GM18502 (cell line): ENCODE results near the gene APOL1.
"Not testable (repeated sequence)": the region's sequence is repeated elsewhere in the genome, so short reads cannot be mapped to it uniquely, and the experiment has no call there.

Source experiments
- ATAC-seq: cut with Tn5 transposase; IDR thresholded peaks from one replicate; pipeline ENCODE4 v1.9.1; 2021; ENCODE audit warnings: mild to moderate bottlenecking; ENCODE audit not compliant: unreplicated experiment, poor library complexity

The APOL1 gene

DNA sequence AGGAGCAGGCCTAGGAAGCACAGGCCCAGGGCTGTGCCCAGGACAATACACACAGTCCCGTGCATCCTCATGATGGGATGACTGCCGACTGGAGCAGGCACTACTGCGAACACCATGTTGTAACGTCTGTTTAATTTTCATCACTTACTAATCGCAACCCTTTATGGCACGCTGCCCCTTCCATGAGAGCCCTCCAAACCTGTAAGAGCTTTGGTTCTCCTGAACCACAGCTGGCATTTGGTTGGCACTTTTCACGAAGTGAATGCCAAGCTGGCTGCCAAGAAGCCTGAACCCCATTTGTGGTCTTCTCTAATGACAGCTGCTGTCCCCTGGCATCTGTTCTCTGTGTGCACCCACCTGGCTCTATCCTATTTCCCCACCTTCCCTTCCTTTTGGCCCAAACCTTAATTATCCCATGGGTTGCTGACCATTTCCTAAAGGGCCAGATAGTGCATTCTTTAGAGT lies 36.5 kb downstream of the APOL1 start:
- ATAC-seq: no peak

GRCh38 chr22:36289948-36290371 lies 37.0 kb downstream of the APOL1 start:
- not testable (repeated sequence) for ATAC-seq

DNA sequence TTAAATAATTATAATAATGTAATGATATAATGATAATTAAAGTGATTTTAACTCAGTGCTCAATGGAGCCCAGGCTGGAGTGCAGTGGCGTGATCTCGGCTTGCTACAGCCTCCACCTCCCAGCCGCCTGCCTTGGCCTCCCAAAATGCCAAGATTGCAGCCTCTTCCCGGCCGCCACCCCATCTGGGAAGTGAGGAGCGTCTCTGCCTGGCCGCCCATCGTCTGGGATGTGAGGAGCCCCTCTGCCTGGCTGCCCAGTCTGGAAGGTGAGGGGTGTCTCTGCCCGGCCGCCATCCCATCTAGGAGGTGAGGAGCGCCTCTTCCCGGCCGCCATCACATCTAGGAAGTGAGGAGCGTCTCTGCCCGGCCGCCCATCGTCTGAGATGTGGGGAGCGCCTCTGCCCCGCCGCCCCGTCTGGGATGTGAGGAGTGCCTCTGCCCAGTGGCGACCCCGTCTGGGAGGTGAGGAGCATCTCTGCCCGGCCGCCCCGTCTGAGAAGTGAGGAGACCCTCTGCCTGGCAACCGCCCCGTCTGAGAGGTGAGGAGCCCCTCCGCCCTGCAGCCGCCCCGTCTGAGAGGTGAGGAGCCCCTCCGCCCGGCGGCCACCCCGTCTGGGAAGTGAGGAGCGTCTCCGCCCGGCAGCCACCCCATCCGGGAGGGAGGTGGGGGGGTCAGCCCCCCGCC lies 37.6 kb downstream of the APOL1 start:
- ATAC-seq: not testable (repeated sequence)

DNA sequence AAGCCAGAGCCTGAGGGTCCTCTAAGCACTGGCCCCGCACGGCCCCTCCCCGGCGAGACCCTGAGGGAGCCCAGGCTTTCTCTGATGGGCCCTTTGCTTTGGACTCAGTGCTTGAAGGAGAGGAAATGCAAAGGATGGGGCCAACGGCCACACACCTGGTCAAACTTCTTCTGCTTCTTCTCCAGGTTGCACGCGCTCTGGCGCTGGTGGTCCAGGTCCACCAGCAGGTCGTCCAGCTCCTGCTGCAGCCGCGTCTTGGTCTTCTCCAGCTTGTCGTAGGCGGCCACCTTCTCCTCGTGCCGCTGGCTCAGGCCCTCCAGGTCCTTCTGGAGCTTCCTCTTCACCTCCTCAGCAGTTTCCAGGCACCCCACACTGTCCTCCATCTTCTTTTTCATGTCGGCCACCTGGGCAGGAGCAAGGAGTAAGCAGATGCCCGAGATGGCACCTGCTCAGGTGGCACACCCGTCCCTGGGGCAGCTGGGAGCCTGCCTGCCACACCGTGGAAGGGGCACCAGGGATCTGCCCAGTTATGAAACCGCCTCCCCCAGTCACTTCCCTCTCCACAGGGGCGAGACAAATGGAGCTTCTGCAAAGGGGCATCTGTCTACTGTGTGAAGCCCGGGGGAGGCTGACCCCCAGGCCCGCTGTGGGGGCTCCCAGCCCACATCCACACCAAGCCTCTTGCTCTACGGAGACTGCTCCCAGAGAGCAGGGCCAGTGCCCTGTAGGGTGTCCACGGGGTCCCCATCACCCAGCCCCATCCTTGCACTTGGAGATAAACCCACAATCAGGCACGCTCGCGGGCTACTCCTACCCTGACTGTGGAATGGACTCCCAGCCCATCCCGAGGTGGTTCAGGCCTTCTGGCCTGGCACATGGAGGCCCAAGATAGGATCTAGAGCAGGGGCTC lies 39.2 kb downstream of the APOL1 start:
- no peak for ATAC-seq

GRCh38 chr22:36292823-36293530 lies 40.0 kb downstream of the APOL1 start:
- no peak for ATAC-seq

- ATAC-seq: no peak
Measured at GRCh38 chr22:36293606-36294292, 40.8 kb downstream of the APOL1 start.

DNA sequence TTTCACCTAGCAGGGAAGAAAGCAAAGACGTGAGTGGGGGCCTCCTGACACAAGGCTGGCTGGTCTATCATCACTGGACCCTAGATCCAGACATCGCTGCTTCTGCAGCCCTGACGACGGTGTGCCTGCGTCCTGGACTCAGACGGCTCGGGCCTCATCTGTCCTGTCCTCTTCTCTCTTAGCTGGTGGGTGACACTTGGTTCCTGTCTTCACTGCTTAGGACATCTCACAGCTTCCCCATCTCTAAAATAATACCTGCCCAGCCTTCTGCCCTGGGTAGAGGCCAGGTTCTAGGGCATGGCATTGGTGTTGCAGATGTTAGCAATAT lies 41.3 kb downstream of the APOL1 start:
- no peak for ATAC-seq

DNA sequence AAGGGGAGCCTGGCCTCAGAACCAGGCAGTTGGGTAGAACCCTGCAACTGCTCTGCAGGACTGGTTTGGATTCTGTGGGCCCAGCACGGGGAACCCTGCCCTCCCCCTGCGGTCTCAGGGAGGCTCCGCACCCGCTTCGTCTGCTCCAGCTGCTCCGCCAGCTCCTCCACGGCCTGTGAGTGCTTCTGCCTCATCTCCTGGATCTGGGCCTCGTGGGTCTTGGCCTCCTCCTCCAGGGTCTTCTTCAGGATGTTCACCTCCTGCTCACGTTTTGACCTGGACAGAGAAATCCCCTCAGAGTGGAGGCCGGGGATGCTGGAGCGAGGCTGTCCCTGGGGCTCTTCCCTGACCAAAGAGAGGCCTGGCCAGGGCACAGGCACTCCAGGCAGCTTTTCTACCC lies 41.9 kb downstream of the APOL1 start:
- no peak for ATAC-seq

DNA sequence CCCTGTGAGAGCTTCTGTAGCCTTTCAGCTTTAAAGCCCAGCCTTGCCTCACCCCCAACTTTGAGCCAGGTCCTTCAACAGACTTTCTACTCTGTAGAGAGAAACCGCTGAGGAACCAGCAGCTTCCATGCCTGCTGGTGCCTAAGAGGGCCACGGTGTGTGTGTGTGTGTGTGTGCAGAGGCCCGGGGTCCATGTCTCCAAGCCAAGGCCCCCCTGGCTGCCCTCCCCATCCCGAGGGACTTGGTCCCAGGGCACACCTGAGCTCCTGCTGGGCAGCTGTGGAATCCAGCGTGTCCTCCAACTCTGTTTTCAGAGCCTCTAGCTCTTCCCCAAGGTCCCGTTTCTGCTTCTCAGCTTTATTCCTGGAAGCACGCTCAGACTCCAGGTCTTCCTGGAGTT lies 42.3 kb downstream of the APOL1 start:
- no peak for ATAC-seq

DNA sequence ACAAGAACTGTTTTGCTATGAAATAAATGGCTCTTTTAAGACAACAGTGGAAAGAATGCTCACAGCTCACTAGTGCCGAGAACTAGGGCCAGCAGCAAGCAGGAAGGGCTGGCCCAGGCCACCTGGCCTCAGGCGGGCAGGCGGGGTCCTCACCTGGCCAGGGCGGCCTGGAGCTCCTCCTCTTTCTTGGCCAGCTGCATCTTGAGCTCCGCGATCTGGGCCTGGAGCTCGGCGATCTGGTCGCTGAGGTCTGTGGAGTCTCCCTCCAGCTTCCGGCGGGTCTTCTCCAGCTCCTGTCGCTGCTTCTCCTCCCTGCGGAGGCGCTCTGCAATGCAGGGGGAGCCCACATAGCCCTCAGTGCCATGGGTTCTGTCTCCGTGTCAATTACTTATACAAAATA lies 43.8 kb downstream of the APOL1 start:
- ATAC-seq: no peak

GRCh38 chr22:36297568-36297967 lies 44.6 kb downstream of the APOL1 start:
- no peak for ATAC-seq

DNA sequence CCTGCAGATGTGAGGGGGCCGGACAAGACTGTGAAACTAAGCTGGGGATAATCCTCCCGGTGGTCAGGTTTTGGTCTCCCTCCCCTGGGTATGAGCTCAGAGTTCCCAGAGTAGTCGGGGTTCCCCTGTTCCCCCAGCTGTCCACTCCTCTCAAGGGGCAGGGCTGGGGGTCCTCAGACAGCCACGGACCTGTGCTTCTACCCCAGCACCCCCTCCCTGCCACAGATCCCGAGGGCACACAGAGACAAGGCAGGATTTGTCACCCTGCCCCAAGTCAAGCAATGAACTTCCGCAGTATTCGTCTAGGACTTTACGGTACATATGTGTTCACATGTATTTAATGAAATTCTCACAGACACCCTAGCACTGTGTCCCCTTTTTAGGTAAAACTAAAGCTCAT lies 45.2 kb downstream of the APOL1 start:
- ATAC-seq: no peak

DNA sequence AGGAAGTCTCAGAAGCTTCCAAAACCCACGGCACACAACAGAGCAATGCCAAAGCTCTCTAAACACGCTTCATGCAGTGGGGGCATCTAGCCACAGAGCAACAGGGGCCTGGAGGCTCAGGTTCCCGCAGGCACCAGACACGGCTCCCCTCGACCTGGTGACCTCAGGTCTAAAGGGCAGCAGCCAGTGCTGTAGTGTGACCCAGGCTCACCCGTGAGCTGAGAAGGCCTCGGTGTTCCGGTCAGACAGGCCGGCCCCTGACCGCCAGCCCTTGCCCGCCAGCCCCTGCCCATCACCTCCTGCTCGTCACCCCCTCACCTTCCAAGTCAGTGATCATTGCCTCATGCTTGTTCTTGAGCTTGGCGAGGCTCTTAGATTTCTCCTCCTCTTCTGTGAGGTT lies 45.7 kb downstream of the APOL1 start:
- no peak for ATAC-seq

DNA sequence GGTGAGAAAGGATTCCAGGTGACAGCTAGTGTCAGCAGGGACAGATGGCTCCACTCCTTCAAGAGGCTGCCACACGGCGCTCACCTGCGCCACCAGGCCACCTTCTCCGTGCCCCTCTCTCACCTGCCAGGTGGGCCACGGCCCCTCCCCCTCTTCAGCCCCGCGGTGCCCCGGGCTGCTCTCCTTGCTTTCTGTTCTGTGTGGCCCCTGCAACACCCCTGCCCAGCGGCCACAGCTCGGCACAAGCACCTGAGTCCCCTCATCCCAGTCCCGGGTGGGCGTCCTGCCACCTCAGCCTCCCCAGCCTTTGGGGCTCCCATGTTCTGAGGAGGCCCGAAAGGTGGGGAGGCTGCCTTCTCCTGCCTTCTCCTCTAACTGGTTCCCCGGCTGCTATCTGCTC lies 46.4 kb downstream of the APOL1 start:
- ATAC-seq: no peak

DNA sequence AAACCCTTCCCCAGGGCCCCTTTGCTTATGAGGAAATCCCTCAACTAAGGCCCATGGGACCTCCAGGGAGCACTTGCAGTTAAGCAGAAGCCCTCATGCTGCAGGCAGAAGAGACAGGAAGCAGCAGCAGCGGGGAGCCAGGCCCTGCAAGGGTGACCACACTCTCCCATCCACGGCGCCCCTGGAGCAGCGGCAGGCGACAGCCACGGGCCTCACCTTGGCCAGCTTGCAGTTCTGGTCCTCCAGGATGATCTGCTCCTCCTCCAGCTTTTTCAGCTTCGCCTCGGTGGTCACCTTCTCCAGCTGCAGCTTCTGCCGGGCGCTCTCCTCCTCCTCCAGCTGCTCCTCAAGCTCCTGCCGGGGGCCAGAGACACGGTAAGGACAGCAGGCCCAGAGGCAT lies 47.0 kb downstream of the APOL1 start:
- no peak for ATAC-seq

- no peak for ATAC-seq
Measured at GRCh38 chr22:36300396-36301212, 47.7 kb downstream of the APOL1 start.

DNA sequence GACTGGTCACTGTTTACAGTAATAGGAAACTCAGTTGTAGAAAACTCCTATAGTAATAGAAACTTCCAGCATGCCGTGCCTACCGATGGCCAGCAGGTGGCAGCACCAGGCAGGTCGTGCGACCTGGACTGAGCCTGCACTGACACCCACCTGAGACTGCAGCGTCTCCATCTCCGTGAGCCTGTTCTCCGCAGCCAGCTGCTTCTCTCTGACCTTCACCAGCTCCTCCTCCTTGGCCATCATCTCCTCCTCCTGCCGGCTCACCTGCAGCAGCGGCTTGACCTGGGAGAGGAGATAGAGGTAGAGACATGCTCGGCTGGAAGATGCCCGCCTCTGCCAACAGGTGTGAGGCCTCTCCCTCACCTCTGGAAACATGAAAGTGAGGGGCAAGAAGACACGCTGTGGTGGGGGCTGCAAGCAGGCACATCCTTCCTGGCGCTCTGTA lies 48.5 kb downstream of the APOL1 start:
- peak; percentile 47 for ATAC-seq

DNA sequence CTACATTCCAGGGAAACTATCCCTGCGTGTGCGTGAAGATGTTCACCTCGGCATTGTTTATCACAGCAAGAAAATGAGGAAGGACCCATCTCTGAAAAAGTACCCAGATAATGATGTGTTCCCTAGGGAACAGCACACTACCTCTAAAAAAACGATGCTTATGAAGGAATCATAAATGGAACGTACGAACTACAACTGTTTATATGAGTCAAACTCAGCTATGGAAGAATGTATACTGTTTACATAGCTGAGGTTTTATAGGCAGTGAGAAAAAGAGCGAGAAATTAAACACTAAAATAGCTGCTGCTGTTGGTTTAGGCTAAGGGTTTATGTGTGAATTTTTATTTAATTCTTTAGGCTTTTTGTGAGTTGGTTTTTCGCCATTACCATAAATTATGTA lies 48.9 kb downstream of the APOL1 start:
- ATAC-seq: no peak

DNA sequence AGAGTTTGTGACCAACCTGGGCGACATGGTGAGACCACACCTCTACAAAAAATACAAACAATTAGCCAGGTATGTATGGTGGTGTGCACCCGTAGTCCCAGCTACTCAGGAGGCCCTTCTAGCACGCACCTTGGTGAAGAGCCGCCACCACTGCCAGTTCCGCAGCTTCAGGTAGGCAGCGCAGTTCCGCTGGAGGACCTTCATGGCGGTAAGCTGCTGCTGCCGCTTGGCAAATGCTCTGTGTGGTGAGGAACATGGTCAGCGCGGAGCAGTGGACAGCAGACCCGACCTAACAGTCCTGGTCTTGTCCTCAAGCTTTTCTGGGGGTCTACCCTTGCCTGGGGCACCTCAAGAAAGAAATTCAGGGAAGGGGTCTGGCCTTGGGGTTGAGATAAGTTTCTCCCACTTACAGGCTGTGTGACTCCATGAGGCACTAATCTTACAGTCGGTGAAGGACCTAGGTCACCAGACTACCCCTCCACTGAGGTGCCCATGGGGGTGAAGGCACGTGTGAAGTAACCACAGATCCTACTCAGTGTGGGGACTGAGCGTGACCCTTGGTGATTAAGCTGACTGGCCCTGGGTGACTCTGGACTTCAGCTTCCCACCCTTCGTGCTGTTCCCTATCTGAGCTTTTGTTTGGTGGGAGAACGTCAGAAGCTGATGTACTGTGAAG lies 49.6 kb downstream of the APOL1 start:
- ATAC-seq: no peak
